ENCODE results near the gene SPATA18. TPM values are rescaled to one million over a fixed set of nuclear protein-coding genes. Genes with fewer than 3 reads are reported as not detected.

SPATA18 gene
- total and polyA plus RNA-seq, 4 donors: 0.03 to 1.1 (median 0.40) TPM

GRCh38 chr4:52032005-52032404 lies 19.1 kb upstream of the SPATA18 start:
- H3K27me3 ChIP-seq (ENCODE audit: control insufficient read depth in 4 of 4, insufficient read depth in 4 of 4, low read length in 3 of 4): no peaks in the 10 kb centered on the region
- no peak for TF ChIP-seq JUND (IDR thresholded peaks at IDR 0.05)
- no peak for TF ChIP-seq SP1 (IDR thresholded peaks at IDR 0.05)
- no peak for TF ChIP-seq REST (IDR thresholded peaks at IDR 0.05)
- TF ChIP-seq FOXA2 (IDR thresholded peaks at IDR 0.05): no peak
- no peak for TF ChIP-seq TAF1 (conservative IDR thresholded peaks at IDR 0.05)
- TF ChIP-seq FOXA1 (IDR thresholded peaks at IDR 0.05): no peak
- TF ChIP-seq ATF3 (IDR thresholded peaks at IDR 0.05): no peak
- no peak for TF ChIP-seq RXRA (IDR thresholded peaks at IDR 0.05)
- no peak for TF ChIP-seq HNF4A (conservative IDR thresholded peaks at IDR 0.05)
- no peak for TF ChIP-seq YY1 (IDR thresholded peaks at IDR 0.05)
- TF ChIP-seq HNF4G (IDR thresholded peaks at IDR 0.05): no peak
- no peak for TF ChIP-seq CTCF (IDR thresholded peaks at IDR 0.05; ENCODE audit: low read depth, low read length, missing input control)
- no peak for TF ChIP-seq NR2F2 (IDR thresholded peaks at IDR 0.05)
- TF ChIP-seq ZBTB33 (IDR thresholded peaks at IDR 0.05): no peak
- no peak for TF ChIP-seq MAX (IDR thresholded peaks at IDR 0.05)
- no peak for TF ChIP-seq GABPA (IDR thresholded peaks at IDR 0.05 in 1 of 2, conservative IDR thresholded peaks at IDR 0.05 in 1 of 2)
- TF ChIP-seq RAD21 (IDR thresholded peaks at IDR 0.05): no peak
- TF ChIP-seq EGR1 (IDR thresholded peaks at IDR 0.05; ENCODE audit: low read depth in 2 of 2): no peak
- 91% methylated on average over 1 of the region's 1 CpG for WGBS

More at GRCh38 chr4:52032005-52032404, 19.1 kb upstream of the SPATA18 start:
- Histone ChIP-seq H3K27ac (ENCODE audit: low read depth in 1 of 2, low read length in 2 of 2) (no peak overlapping the region), H3K36me3 (ENCODE audit: control insufficient read depth in 4 of 4, insufficient read depth in 3 of 4, low read depth in 1 of 4, low read length in 3 of 4) (peaks cover 0 to 8% (median 2%) of the 10 kb centered on the region in 4 donors), H3K4me1 (ENCODE audit: control insufficient read depth in 4 of 4, insufficient read depth in 4 of 4, low read length in 3 of 4) (peaks cover 1 to 3% (median 2%) of the 10 kb centered on the region in 4 donors), H3K4me3 (ENCODE audit: low read depth in 1 of 3, low read length in 3 of 3) (no peak overlapping the region), H3K9ac (ENCODE audit: low read depth in 1 of 2, low read length in 2 of 2) (no peak overlapping the region), H3K9me3 (ENCODE audit: control insufficient read depth in 4 of 4, low read length in 3 of 4) (no peaks in the 10 kb centered on the region)
- DNase-seq (ENCODE audit: low spot score): no peak
